Mucosa of descending colon (tissue), 3 donors: ENCODE results near the gene RPL41. TPM values are rescaled to one million over a fixed set of nuclear protein-coding genes. Genes with fewer than 3 reads are reported as not detected.
A peak's percentile ranks its signal among the peaks of the same experiment; 100 is the strongest.

Experiments used
- ATAC-seq: fragments of 200-7000 bp; cut with Tn5 transposase; one replicate; pipeline ENCODE4 v1.9.1; 2020; ENCODE audit warnings: mild to moderate bottlenecking, moderate library complexity
- DNase-seq, 3 donors: peaks; one replicate each; pipeline ENCODE4 v3.0.0-alpha.2; 2020
- H3K36me3 ChIP-seq: fragments of 200-600 bp; one replicate; pipeline ENCODE4 v1.8.0; 2021; ENCODE audit warnings: low read depth, mild to moderate bottlenecking
- H3K4me1 ChIP-seq: fragments of 200-600 bp; one replicate; pipeline ENCODE4 v1.8.0; 2021; ENCODE audit warnings: low read depth, mild to moderate bottlenecking
- H3K4me3 ChIP-seq: fragments of 200-600 bp; one replicate; pipeline ENCODE4 v1.8.0; 2021; ENCODE audit warnings: mild to moderate bottlenecking
- H3K9me3 ChIP-seq: fragments of 200-600 bp; one replicate; pipeline ENCODE4 v1.8.0; 2021; ENCODE audit warnings: mild to moderate bottlenecking
- CTCF ChIP-seq: fragments of 200-600 bp; IDR thresholded peaks from one replicate; pipeline ENCODE4 v1.8.0; 2022; ENCODE audit warnings: antibody characterized with exemption, mild to moderate bottlenecking
- intact Hi-C, 2 donors: fragments of 100-400 bp; cut with DNase I in 1 of 2; cut with micrococcal nuclease in 1 of 2; formaldehyde crosslinking; loops; one replicate each; pipeline versions ENCODE4 v1.11.0 to v1.11.1; 2022; cut with DNase I, micrococcal nuclease
- total RNA-seq, 3 donors: library from RNA; stranded (reverse); fragmentation: NEBNext Ultra II Directional in 2 of 3; extraction: Animal tissue kit (Norgen Biotek cat#: 25700) in 2 of 3; gene quantifications; one replicate each; pipeline versions ENCODE4 v1.2.1 to v1.2.4, GENCODE V29; 2021 to 2023
- donor health status: DM: no; HTN: no; CAD: no; lungs with moderate emphysema.
- donor health status: DM: no; HTN: no; CAD: no.
- donor health status: DM: no; HTN: yes; CAD: no.

RPL41 gene
- total RNA-seq, 3 donors from 2014 or later = 2,763 to 3,198 (median 3,152) TPM

- Histone ChIP-seq H3K4me1 (peaks cover 16% of the 10 kb centered on the region), H3K4me3 (peak overlapping the region; percentile 44), H3K9me3 (no peaks in the 10 kb centered on the region), H3K36me3 (peaks cover 4% of the 10 kb centered on the region)
- DNase-seq = peak in 1 of 3 donors; percentile 61
- intact Hi-C loops = no loop called here
- TF ChIP-seq CTCF = no peak
- ATAC-seq = peak; percentile 5
Measured at GRCh38 chr12:56118688-56119357, 2.4 kb downstream of the RPL41 start.

- peaks cover 4% of the 10 kb centered on the region for H3K36me3 ChIP-seq
- intact Hi-C loops = no loop called here
- TF ChIP-seq CTCF = peak; percentile 44
- no peaks in the 10 kb centered on the region for H3K9me3 ChIP-seq
- peaks cover 16% of the 10 kb centered on the region for H3K4me1 ChIP-seq
- peak; percentile 61 to 64 (median 62) for DNase-seq
- ATAC-seq = peak; percentile 35
- H3K4me3 ChIP-seq = no peak overlapping the region
Measured at GRCh38 chr12:56119361-56119796, 2.9 kb downstream of the RPL41 start.

GRCh38 chr12:56120158-56120846, 3.9 kb downstream of the RPL41 start:
- ATAC-seq = no peak
- H3K36me3 ChIP-seq = peaks cover 4% of the 10 kb centered on the region

GRCh38 chr12:56121204-56121870, 4.9 kb downstream of the RPL41 start:
- intact Hi-C loops = loop anchor here in 1 of 2 donors (10.0 kb wide), 1 partner anchor 63 kb away; the partner anchor contains the start of gene SMARCC2
- Histone ChIP-seq H3K9me3 (no peaks in the 10 kb centered on the region), H3K4me3 (no peak overlapping the region), H3K36me3 (peaks cover 4% of the 10 kb centered on the region), H3K4me1 (peaks cover 20% of the 10 kb centered on the region)
- no peak for TF ChIP-seq CTCF
- no peak for ATAC-seq
- DNase-seq = no peak

More at GRCh38 chr12:56120158-56120846, 3.9 kb downstream of the RPL41 start:
- Histone ChIP-seq H3K4me3 (no peak overlapping the region), H3K4me1 (peaks cover 16% of the 10 kb centered on the region), H3K9me3 (no peaks in the 10 kb centered on the region)
- peak in 2 of 3 donors; percentile 48 to 62 for DNase-seq
- no peak for TF ChIP-seq CTCF
- intact Hi-C loops = loop anchor here in 1 of 2 donors (10.0 kb wide), 1 partner anchor 64 kb away; the partner anchor contains the start of gene SMARCC2

- ATAC-seq = no peak
- H3K4me3 ChIP-seq = no peak overlapping the region
- DNase-seq = no peak
- H3K4me1 ChIP-seq = peaks cover 30% of the 10 kb centered on the region
- H3K9me3 ChIP-seq = no peaks in the 10 kb centered on the region
- intact Hi-C loops = loop anchor here in 1 of 2 donors (10.0 kb wide), 1 partner anchor 62 kb away; the partner anchor contains the start of gene SMARCC2
- H3K36me3 ChIP-seq = peaks cover 5% of the 10 kb centered on the region
- no peak for TF ChIP-seq CTCF
Measured at GRCh38 chr12:56122637-56123036, 6.2 kb downstream of the RPL41 start.
